PC-9 (cell line): ENCODE measurements around the gene S100A16. TPM values are rescaled to one million over a fixed set of nuclear protein-coding genes. Genes with fewer than 3 reads are reported as not detected.

Experiments used
- BruUV-seq: library from RNA; stranded (reverse); fragments of 400-500 nt; replicated peaks from 2 replicates; lab custom pipeline; 2021; lab: Mats Ljungman, UMichigan
- CTCF ChIA-PET: fragments of 300-600 bp; sonication (Branson Sonifier 250); formaldehyde crosslinking; loops from one replicate; lab custom pipeline; 2022; ENCODE audit warnings: antibody characterized with exemption; lab: Charles Lee
- POLR2A ChIA-PET: fragments of 300-600 bp; sonication (Branson Sonifier 250); formaldehyde crosslinking; loops from one replicate; lab custom pipeline; 2022; ENCODE audit warnings: antibody characterized with exemption; ENCODE audit not compliant: unreplicated experiment; lab: Charles Lee
- DNase-seq, 2 experiments: peaks; one replicate each; pipeline versions ENCODE4 v3.0.0 to v3.0.0-alpha.2; 2015 to 2022; ENCODE audit warnings: mixed read lengths in 1 of 2
- H2AFZ ChIP-seq: fragments of 200-600 bp; sonication (generic); 2 replicates; pipeline ENCODE4 v1.8.1; 2017; ENCODE audit warnings: antibody characterized with exemption
- H3F3A ChIP-seq: fragments of 200-600 bp; sonication (generic); 2 replicates; pipeline ENCODE4 v1.8.1; 2017; ENCODE audit warnings: antibody characterized with exemption, mild to moderate bottlenecking, low read depth; ENCODE audit not compliant: insufficient read depth
- H3K27ac ChIP-seq: fragments of 200-600 bp; sonication (generic); 2 replicates; pipeline ENCODE4 v1.6.1; 2016; ENCODE audit warnings: mixed run types
- H3K27me3 ChIP-seq: fragments of 200-600 bp; sonication (generic); 2 replicates; pipeline ENCODE4 v1.6.1; 2016; ENCODE audit warnings: low read depth, mixed run types; ENCODE audit not compliant: insufficient read depth
- H3K36me3 ChIP-seq: fragments of 200-600 bp; sonication (generic); 2 replicates; pipeline ENCODE4 v1.6.1; 2016; ENCODE audit warnings: low read depth, mixed run types
- H3K4me1 ChIP-seq: fragments of 200-600 bp; sonication (generic); replicated peaks from 2 replicates; pipeline ENCODE4 v1.6.1; 2016; ENCODE audit warnings: mixed run types; ENCODE audit not compliant: insufficient read depth
- H3K4me2 ChIP-seq: fragments of 200-600 bp; sonication (generic); 2 replicates; pipeline ENCODE4 v1.6.1; 2017; ENCODE audit warnings: mixed run types
- H3K4me3 ChIP-seq: fragments of 200-600 bp; sonication (generic); 2 replicates; pipeline ENCODE4 v1.6.1; 2016; ENCODE audit warnings: mixed run types
- H3K79me2 ChIP-seq: fragments of 200-600 bp; sonication (generic); 2 replicates; pipeline ENCODE4 v1.6.1; 2017; ENCODE audit warnings: low read depth, mixed run types
- H3K9me2 ChIP-seq: fragments of 200-600 bp; sonication (generic); 2 replicates; pipeline ENCODE4 v1.8.1; 2017; ENCODE audit warnings: mild to moderate bottlenecking; ENCODE audit not compliant: insufficient read depth
- H3K9me3 ChIP-seq: fragments of 200-600 bp; sonication (generic); 2 replicates; pipeline ENCODE4 v1.8.1; 2016; ENCODE audit warnings: low read depth; ENCODE audit not compliant: insufficient read depth
- H4K20me1 ChIP-seq: fragments of 200-600 bp; sonication (generic); 2 replicates; pipeline ENCODE4 v1.8.1; 2017; ENCODE audit not compliant: insufficient read depth
- EZH2 ChIP-seq: fragments of 200-600 bp; sonication (generic); IDR thresholded peaks from 2 replicates; pipeline ENCODE4 v1.8.0; 2017; ENCODE audit warnings: antibody characterized with exemption, low read depth
- intact Hi-C: fragments of 100-400 bp; cut with micrococcal nuclease; formaldehyde crosslinking; loops from one replicate; pipeline ENCODE4 v1.10.0; 2022; ENCODE audit not compliant: unreplicated experiment
- total RNA-seq: library from RNA; stranded (reverse); gene quantifications from 2 replicates; pipeline ENCODE4 v1.2.3, GENCODE V29; 2021
- TF ChIP-seq, protein P1 (sequence below): fragments of 200-600 bp; sonication (generic); conservative IDR thresholded peaks from 2 replicates; pipeline ENCODE4 v1.6.1; 2017; ENCODE audit warnings: mixed run types, antibody characterized with exemption, mild to moderate bottlenecking, moderate library complexity

S100A16 gene
- total RNA-seq, 1 experiment from 2014 or later = 276 TPM

DNA sequence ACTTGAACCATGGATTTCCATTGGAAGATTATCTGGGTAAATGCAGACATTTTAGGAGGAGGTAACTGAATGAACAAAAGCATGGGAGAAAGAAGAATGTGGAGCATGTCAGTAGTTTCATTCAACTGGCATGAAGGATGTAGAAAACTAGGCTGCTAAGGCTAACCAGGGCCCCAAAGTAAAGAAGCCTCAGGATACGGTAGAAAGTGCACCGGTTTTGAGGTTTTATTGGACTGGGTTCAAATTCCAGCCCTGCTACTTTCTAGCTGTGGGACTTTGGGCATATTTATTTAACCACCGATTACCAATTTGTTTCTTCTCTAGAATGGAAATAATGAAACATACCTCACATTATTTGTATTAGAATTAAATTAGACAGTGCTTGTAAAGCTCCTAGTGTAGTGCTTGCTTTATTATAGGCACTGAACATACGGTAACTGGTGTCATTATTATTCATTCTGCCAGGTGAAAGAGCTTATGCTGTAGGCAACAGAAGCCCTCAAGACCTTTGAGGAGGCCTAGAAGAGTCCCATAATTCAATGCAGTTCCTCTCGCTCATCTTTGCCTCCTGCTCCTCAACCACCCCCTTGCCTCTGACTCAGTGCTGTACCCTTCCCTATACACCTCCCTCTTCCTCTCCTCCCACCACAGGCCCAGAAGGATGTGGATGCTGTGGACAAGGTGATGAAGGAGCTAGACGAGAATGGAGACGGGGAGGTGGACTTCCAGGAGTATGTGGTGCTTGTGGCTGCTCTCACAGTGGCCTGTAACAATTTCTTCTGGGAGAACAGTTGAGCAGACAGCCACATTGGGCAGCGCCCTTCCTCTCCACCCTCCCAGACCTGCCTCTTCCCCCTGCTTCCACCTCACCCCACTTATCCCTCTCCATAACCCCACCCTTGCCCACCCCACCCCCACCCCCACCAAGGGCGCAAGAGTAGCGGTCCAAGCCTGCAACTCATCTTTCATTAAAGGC lies 18.4 kb upstream of the S100A16 start:
- Histone ChIP-seq H3K4me1 (peaks cover 26% of the 10 kb centered on the region), H4K20me1 (peaks cover 4% of the 10 kb centered on the region; the same call in 1 of the 2 replicates), H3K79me2 (peaks cover 29% of the 10 kb centered on the region), H3K27me3 (no peaks in the 10 kb centered on the region), H3K9me3 (no peaks in the 10 kb centered on the region), H3K36me3 (peaks cover 3% of the 10 kb centered on the region), H3F3A (peaks cover 18% of the 10 kb centered on the region), H2AFZ (no peak overlapping the region), H3K4me3 (no peak overlapping the region), H3K27ac (no peak overlapping the region), H3K9me2 (no peaks in the 10 kb centered on the region), H3K4me2 (no peak overlapping the region)
- intact Hi-C loops = no loop called here
- no TSS peak for BruUV-seq
- no peak for DNase-seq
- ChIA-PET CTCF (no interaction called here), POLR2A (no interaction called here)
- no peak for TF ChIP-seq EZH2
- TF ChIP-seq, protein P1, sequence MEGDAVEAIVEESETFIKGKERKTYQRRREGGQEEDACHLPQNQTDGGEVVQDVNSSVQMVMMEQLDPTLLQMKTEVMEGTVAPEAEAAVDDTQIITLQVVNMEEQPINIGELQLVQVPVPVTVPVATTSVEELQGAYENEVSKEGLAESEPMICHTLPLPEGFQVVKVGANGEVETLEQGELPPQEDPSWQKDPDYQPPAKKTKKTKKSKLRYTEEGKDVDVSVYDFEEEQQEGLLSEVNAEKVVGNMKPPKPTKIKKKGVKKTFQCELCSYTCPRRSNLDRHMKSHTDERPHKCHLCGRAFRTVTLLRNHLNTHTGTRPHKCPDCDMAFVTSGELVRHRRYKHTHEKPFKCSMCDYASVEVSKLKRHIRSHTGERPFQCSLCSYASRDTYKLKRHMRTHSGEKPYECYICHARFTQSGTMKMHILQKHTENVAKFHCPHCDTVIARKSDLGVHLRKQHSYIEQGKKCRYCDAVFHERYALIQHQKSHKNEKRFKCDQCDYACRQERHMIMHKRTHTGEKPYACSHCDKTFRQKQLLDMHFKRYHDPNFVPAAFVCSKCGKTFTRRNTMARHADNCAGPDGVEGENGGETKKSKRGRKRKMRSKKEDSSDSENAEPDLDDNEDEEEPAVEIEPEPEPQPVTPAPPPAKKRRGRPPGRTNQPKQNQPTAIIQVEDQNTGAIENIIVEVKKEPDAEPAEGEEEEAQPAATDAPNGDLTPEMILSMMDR = no peak

DNA sequence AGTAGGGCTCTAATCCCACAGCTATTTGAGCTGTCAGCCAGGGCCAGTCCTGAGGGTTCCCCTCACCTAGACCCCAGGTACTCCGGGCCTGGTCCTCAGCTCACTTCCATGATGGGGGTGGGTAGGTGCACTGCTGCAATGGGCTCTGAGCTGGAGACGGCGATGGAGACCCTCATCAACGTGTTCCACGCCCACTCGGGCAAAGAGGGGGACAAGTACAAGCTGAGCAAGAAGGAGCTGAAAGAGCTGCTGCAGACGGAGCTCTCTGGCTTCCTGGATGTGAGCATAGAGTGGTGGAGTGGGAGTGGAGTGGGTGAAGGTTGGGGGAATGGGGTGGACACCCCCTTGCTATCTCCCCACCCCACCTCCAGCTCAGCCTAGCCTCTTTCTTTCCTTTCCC lies 17.4 kb upstream of the S100A16 start:
- no TSS peak for BruUV-seq
- POLR2A ChIA-PET = no interaction called here
- H3F3A ChIP-seq = peaks cover 21% of the 10 kb centered on the region
- no peak overlapping the region for H3K4me3 ChIP-seq
- H3K9me3 ChIP-seq = no peaks in the 10 kb centered on the region
- CTCF ChIA-PET = no interaction called here
- intact Hi-C loops = no loop called here
- no peak for DNase-seq
- peaks cover 2% of the 10 kb centered on the region; the same call in 1 of the 2 replicates for H4K20me1 ChIP-seq
- peaks cover 26% of the 10 kb centered on the region for H3K4me1 ChIP-seq
- TF ChIP-seq, protein P1 = no peak
- TF ChIP-seq EZH2 = no peak
- H3K36me3 ChIP-seq = no peaks in the 10 kb centered on the region; the same call in 1 of the 2 replicates
- peaks cover 29% of the 10 kb centered on the region for H3K79me2 ChIP-seq
- H2AFZ ChIP-seq = no peak overlapping the region
- H3K9me2 ChIP-seq = no peaks in the 10 kb centered on the region
- no peaks in the 10 kb centered on the region for H3K27me3 ChIP-seq
- H3K4me2 ChIP-seq = no peak overlapping the region
- H3K27ac ChIP-seq = no peak overlapping the region

DNA sequence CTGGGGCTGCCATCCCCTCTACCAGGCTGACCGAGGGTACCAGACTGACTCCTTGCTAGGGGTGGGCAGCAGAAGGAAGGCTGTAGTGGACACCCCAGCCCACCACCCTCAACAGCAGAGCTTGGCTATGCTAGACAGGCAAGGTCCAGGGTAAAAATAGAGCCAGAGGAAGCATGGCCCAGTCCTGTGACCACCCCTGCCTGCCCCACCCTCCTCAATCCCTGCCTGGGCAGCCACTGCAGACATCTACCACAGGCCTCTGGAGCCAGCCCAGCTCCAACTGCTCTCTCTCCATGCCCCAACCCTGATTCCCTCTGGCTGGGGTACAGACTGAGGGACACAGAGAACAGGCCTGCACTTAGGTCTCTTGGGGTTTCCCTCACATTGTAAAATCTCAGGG lies 17.0 kb upstream of the S100A16 start:
- CTCF ChIA-PET = no interaction called here
- TF ChIP-seq, protein P1 = no peak
- no peak for TF ChIP-seq EZH2

More for the DNA sequence above, 17.0 kb upstream of the S100A16 start:
- Histone ChIP-seq H4K20me1 (no peaks in the 10 kb centered on the region), H3K4me3 (no peak overlapping the region), H3K79me2 (peaks cover 29% of the 10 kb centered on the region), H3F3A (peaks cover 21% of the 10 kb centered on the region), H3K27me3 (no peaks in the 10 kb centered on the region), H3K36me3 (no peaks in the 10 kb centered on the region; the same call in 1 of the 2 replicates), H2AFZ (no peak overlapping the region), H3K9me3 (no peaks in the 10 kb centered on the region), H3K4me1 (peaks cover 28% of the 10 kb centered on the region), H3K4me2 (no peak overlapping the region), H3K9me2 (no peaks in the 10 kb centered on the region), H3K27ac (no peak overlapping the region)
- POLR2A ChIA-PET = no interaction called here
- no TSS peak for BruUV-seq
- intact Hi-C loops = no loop called here
- DNase-seq = no peak
